ENCODE data around the gene BAHD1.

Gene BAHD1

DNA sequence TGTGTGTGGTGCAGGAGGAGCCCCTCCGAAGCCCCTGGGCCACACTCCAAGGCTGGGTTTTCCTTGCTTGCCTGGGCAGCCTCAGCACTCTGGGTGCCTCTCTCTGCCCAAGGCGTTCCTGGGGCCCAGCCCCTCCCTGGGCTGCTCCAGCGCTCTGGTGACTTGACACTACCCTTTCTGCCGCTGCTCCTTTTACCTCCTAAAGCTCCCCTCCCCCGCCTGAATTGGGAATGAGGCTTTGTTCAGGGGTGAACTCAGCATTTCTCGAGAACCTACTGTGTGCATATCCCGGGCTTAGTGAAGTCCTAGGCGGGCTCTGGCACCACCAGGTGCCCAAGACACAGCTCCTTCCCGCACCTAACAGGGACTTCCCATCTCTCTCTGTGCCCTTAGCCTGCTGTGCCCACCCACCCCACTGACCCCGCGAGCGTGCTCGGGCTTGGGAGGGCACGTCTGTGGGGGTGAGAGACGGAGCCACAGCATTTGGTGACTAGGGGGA is 1.2 kb upstream of the BAHD1 start:
- DNase-seq (ENCODE audit: low spot score), result no peak
- peaks cover 27% of the 10 kb centered on the region for H3K27me3 ChIP-seq (ENCODE audit: insufficient read depth, poor library complexity, severe bottlenecking)
- no peaks in the 10 kb centered on the region for H3K4me1 ChIP-seq (ENCODE audit: insufficient read depth, poor library complexity, severe bottlenecking)

DNA sequence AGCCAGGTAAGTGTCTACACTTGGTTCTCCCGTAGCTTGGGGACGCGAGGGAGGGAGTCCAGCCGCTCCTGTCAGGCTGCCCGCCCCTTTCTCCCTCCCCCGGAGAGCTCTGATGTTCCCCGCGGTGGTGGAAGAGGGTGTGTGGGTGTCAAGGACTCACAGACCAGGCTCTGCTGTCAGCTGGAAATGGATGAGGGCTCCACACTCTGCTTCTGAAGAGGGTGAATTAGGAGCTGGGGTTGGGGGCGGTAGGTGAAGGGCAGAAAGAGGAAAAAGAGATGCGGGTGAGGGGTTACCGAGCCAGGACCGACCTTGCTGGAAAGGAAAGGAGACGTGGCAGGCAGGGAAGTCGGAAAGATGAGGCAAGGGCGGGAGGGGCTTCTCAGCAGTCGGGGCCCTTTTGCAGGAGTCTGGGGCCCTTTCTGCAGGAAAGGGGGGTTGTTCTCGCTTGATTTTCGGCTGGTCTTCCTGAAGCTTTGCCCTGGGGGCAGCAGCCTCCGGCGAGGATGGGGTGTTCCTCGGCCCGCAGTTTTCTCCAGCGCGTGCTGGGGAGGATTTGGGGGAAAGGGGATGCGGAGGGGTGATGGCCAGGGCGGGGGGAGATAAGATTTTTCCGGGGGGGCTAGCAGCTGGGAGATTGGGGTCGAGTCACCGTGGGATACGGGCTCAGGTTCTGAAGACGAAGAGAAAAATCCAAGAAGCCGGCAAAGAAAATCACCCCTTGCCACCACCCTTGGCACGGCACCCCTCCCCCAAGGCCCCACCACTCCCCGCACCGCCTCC is 602 bp upstream of the BAHD1 start:
- Histone ChIP-seq H3K9me3 (ENCODE audit: severe bottlenecking) (no peaks in the 10 kb centered on the region), H3K4me3 (ENCODE audit: severe bottlenecking) (peak overlapping the region; percentile 96), H3K27me3 (ENCODE audit: insufficient read depth, poor library complexity, severe bottlenecking) (peaks cover 22% of the 10 kb centered on the region), H3K36me3 (ENCODE audit: low read depth) (no peaks in the 10 kb centered on the region), H3K27ac (ENCODE audit: poor library complexity, severe bottlenecking) (no peak overlapping the region), H3K4me1 (ENCODE audit: insufficient read depth, poor library complexity, severe bottlenecking) (peaks cover under 1% of the 10 kb centered on the region)
- ATAC-seq (ENCODE audit: low read depth), result peak; percentile 30
- DNase-seq (ENCODE audit: low spot score), result peak; percentile 78
- TF ChIP-seq, protein P1, sequence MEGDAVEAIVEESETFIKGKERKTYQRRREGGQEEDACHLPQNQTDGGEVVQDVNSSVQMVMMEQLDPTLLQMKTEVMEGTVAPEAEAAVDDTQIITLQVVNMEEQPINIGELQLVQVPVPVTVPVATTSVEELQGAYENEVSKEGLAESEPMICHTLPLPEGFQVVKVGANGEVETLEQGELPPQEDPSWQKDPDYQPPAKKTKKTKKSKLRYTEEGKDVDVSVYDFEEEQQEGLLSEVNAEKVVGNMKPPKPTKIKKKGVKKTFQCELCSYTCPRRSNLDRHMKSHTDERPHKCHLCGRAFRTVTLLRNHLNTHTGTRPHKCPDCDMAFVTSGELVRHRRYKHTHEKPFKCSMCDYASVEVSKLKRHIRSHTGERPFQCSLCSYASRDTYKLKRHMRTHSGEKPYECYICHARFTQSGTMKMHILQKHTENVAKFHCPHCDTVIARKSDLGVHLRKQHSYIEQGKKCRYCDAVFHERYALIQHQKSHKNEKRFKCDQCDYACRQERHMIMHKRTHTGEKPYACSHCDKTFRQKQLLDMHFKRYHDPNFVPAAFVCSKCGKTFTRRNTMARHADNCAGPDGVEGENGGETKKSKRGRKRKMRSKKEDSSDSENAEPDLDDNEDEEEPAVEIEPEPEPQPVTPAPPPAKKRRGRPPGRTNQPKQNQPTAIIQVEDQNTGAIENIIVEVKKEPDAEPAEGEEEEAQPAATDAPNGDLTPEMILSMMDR (IDR thresholded peaks at IDR 0.05; ENCODE audit: poor library complexity, severe bottlenecking), result no peak

More for the DNA sequence above, 1.2 kb upstream of the BAHD1 start:
- ATAC-seq (ENCODE audit: low read depth), result peak; percentile 11
- Histone ChIP-seq H3K9me3 (ENCODE audit: severe bottlenecking) (no peaks in the 10 kb centered on the region), H3K27ac (ENCODE audit: poor library complexity, severe bottlenecking) (no peak overlapping the region), H3K4me3 (ENCODE audit: severe bottlenecking) (peak overlapping the region; percentile 96), H3K36me3 (ENCODE audit: low read depth) (no peaks in the 10 kb centered on the region)
- TF ChIP-seq, protein P1 (IDR thresholded peaks at IDR 0.05; ENCODE audit: poor library complexity, severe bottlenecking), result no peak

DNA sequence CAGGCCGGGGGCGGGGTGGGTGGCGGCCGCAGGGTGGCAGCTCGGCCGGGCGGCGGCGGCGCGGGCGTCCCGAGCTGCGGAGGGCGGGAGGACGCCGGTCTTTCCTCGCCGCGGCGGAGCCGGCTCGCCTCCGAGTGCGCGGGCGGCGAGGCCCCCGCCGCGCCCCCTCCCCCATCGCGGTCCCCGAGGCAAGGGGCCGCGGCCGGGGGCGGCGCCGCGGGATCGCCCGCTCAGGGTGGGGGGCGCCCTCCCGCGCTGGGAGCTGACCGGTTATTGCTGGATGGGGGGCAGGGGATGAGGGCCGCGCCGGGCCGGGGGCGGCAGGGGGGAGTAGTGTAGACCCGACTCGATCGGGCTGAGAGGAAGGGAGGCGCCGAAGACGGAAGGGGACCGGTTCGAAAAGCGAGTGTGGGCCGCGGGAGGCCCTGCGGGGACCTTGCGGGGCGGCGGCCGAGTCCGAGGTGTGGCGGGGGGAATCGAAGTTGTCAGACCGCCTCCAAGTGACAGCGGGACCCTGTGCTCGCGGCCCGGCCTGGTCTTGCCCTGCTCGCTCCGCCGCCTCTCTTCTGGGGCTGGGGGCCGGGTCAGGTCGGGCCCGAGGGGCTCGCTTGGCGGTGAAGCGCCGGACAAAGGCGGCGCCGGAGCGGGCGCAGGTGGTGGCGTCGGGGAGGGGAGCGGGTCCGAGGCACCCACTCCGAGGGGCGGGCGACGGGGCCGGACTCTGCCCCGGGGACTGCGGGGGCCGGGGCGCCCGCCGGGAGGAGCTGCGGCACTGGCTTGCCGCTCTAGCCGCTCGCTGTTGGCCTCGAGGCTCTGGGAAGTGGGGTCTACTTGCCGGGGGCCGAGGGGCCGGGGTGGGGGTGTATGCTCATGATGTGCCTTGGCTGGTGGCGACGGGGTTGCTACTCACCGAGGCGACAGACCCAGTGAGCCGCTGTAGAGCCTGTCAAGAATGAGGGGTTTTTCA is 1.1 kb downstream of the BAHD1 start:
- H3K27ac ChIP-seq (ENCODE audit: poor library complexity, severe bottlenecking), result peak overlapping the region; percentile 31
- no peak; the same call in 2 of the 3 replicates for ATAC-seq (ENCODE audit: low read depth)
- TF ChIP-seq, protein P1 (IDR thresholded peaks at IDR 0.05; ENCODE audit: poor library complexity, severe bottlenecking), result peak; percentile 36
- DNase-seq (ENCODE audit: low spot score), result peak; percentile 72
- peaks cover 7% of the 10 kb centered on the region for H3K4me1 ChIP-seq (ENCODE audit: insufficient read depth, poor library complexity, severe bottlenecking)
- H3K4me3 ChIP-seq (ENCODE audit: severe bottlenecking), result peak overlapping the region; percentile 96
- no peaks in the 10 kb centered on the region for H3K9me3 ChIP-seq (ENCODE audit: severe bottlenecking)
- H3K27me3 ChIP-seq (ENCODE audit: insufficient read depth, poor library complexity, severe bottlenecking), result peaks cover 6% of the 10 kb centered on the region
- no peaks in the 10 kb centered on the region for H3K36me3 ChIP-seq (ENCODE audit: low read depth)

DNA sequence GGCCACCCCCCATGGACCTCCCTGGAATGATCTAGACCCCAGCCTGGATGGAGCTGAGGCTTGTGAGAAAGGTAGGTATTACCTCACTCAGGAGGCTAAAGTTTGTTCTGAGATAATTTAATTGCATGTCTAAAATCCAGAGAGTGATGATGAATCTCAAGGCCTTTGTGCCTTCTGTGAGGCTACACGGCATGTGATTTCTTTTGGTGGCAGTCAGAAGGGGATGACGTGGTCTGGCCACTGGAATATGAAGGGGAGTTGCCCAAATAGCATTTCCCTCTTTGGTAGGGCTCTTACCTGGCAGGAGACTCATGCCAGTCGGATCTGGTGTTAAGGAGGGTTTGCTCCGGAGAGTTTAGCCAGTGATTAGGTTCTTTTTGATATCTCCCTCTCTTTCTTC is 2.5 kb downstream of the BAHD1 start:
- Histone ChIP-seq H3K27me3 (ENCODE audit: insufficient read depth, poor library complexity, severe bottlenecking) (no peaks in the 10 kb centered on the region), H3K4me1 (ENCODE audit: insufficient read depth, poor library complexity, severe bottlenecking) (peaks cover 7% of the 10 kb centered on the region), H3K27ac (ENCODE audit: poor library complexity, severe bottlenecking) (no peak overlapping the region), H3K36me3 (ENCODE audit: low read depth) (no peaks in the 10 kb centered on the region), H3K9me3 (ENCODE audit: severe bottlenecking) (no peaks in the 10 kb centered on the region), H3K4me3 (ENCODE audit: severe bottlenecking) (no peak overlapping the region)
- TF ChIP-seq, protein P1 (IDR thresholded peaks at IDR 0.05; ENCODE audit: poor library complexity, severe bottlenecking), result no peak
- no peak for DNase-seq (ENCODE audit: low spot score)
- no peak for ATAC-seq (ENCODE audit: low read depth)

Data from RWPE2 (cell line).